ENCODE results near the gene CNTNAP2.
A peak's percentile ranks its signal among the peaks of the same experiment; 100 is the strongest.

The CNTNAP2 gene

DNA sequence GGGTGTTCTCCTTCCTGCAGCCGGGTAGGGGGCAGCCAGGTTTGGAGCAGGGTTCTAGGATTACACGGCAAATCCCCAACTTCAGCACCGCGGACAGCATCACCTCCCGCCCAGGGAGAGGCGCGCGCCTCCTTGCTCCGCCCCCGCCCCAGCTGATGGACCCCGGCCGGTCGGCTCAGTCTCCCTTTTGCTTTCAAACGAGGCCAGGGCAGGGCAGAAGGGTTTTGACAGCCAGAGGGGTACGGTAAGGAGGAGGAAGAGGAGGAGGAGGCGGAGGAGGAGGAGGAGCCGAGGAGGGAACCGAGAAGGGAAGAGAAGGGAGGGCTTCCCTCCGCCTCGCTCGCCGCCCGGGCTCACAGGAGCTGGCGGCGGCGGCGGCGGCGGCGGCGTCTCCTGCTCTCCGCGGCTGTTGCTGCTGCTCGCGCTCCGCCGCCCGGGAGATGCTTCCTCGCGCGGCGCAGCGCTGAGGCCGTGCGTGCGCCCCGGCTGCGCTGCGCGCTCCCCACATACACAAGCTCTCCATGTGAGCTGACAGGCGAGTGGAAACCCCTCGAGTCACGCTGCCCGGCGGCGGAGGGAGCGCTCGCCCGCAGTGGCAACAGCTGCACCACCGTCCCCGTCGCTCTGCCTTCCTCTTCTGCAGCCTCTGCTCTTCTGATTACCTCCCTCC is 615 bp upstream of the CNTNAP2 start:
- TF ChIP-seq, protein P1, sequence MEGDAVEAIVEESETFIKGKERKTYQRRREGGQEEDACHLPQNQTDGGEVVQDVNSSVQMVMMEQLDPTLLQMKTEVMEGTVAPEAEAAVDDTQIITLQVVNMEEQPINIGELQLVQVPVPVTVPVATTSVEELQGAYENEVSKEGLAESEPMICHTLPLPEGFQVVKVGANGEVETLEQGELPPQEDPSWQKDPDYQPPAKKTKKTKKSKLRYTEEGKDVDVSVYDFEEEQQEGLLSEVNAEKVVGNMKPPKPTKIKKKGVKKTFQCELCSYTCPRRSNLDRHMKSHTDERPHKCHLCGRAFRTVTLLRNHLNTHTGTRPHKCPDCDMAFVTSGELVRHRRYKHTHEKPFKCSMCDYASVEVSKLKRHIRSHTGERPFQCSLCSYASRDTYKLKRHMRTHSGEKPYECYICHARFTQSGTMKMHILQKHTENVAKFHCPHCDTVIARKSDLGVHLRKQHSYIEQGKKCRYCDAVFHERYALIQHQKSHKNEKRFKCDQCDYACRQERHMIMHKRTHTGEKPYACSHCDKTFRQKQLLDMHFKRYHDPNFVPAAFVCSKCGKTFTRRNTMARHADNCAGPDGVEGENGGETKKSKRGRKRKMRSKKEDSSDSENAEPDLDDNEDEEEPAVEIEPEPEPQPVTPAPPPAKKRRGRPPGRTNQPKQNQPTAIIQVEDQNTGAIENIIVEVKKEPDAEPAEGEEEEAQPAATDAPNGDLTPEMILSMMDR (IDR thresholded peaks at IDR 0.05; ENCODE audit: low read depth, low read length): no peak
- DNase-seq: peak; percentile 48
- Histone ChIP-seq H3K4me1 (no peaks in the 10 kb centered on the region), H3K36me3 (no peaks in the 10 kb centered on the region), H3K4me3 (ENCODE audit: low read depth, low read length) (peak overlapping the region; percentile 59), H3K9me3 (no peaks in the 10 kb centered on the region), H3K27me3 (peaks cover 12% of the 10 kb centered on the region)

GRCh38 chr7:146117576-146117975 is 975 bp downstream of the CNTNAP2 start:
- Histone ChIP-seq H3K27me3 (peaks cover 12% of the 10 kb centered on the region), H3K4me3 (ENCODE audit: low read depth, low read length) (no peak overlapping the region), H3K36me3 (no peaks in the 10 kb centered on the region), H3K9me3 (no peaks in the 10 kb centered on the region), H3K4me1 (no peaks in the 10 kb centered on the region)
- TF ChIP-seq, protein P1 (IDR thresholded peaks at IDR 0.05; ENCODE audit: low read depth, low read length): no peak
- no peak for DNase-seq

DNA sequence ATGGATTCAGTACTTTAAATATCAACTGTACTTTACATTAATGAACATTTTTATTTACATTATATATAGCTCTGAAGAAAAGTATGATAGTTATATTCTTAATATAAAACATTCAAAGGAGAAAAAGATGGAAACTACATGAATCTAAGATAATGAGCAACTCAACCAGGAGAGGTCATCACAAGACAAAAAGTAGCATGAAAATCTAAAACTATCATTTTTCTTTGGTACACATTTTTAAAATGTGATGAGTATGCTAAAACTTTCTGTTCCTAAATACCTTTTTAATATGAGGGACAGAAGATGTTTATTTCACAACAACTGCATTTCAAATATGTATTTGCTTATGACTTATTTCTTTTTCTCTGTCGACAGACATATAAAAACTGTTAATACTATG is 2.4 kb downstream of the CNTNAP2 start:
- TF ChIP-seq, protein P1 (IDR thresholded peaks at IDR 0.05; ENCODE audit: low read depth, low read length): no peak
- Histone ChIP-seq H3K27me3 (peaks cover 12% of the 10 kb centered on the region), H3K36me3 (no peaks in the 10 kb centered on the region), H3K4me3 (ENCODE audit: low read depth, low read length) (no peak overlapping the region), H3K4me1 (no peaks in the 10 kb centered on the region), H3K9me3 (no peaks in the 10 kb centered on the region)
- DNase-seq: no peak

DNA sequence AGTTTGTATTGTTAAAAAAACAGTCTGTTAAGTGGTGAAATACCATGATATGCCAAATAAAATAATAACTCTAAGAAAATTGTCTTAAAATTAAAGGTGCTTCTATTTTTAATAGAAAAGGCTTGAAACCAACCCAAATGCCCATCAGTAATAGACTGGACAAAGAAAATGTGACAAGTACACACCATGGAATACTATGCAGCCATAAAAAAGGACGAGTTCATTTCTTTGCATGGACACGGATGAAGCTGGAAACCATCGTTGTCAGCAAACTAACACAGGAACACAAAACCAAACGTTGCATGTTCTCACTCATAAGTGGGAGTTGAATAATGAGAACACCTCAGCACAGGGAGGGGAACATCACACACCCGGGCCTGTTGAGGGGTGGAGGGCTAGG is 7.1 kb downstream of the CNTNAP2 start:
- no peak for DNase-seq
- no peaks in the 10 kb centered on the region for H3K4me1 ChIP-seq
- H3K4me3 ChIP-seq (ENCODE audit: low read depth, low read length): no peak overlapping the region
- H3K27me3 ChIP-seq: no peaks in the 10 kb centered on the region
- no peaks in the 10 kb centered on the region for H3K36me3 ChIP-seq
- no peaks in the 10 kb centered on the region for H3K9me3 ChIP-seq
- TF ChIP-seq, protein P1 (IDR thresholded peaks at IDR 0.05; ENCODE audit: low read depth, low read length): no peak

DNA sequence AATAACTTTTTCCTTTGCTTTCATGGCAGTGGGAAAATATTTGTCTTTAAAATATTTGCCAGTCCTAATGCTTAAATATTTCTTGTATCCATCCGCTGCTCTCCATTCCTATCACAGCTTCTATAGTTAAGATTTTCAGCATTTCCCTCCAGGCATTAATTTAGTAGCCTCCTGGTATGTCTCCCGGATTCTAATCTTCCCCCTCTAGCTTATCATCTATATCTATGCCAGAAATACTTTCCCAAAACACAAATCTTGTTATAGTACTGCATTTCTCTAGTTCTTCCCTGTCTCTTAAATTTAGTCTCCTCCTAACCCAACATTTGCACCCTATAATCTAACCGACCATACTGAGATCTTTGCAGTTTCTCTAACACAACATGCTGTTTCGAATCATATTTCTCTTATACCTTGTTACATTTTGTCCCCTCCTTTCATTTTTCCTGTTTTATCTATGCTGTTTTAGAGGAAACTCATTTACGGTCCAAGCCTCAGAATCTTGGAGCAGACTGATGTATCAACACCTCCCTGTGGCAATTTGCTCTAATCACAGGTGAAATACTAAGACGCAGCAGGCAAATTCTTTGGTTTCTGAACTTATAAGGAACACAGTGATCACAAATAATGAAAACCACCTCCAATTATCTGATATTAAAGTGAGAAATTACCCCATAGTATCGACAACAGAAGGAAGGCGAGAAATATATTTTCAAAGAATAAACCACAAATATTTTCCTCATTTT is 10.3 kb downstream of the CNTNAP2 start:
- no peaks in the 10 kb centered on the region for H3K27me3 ChIP-seq
- no peaks in the 10 kb centered on the region for H3K9me3 ChIP-seq
- no peak overlapping the region for H3K4me3 ChIP-seq (ENCODE audit: low read depth, low read length)
- no peak for DNase-seq
- H3K4me1 ChIP-seq: no peaks in the 10 kb centered on the region
- no peaks in the 10 kb centered on the region for H3K36me3 ChIP-seq
- TF ChIP-seq, protein P1 (IDR thresholded peaks at IDR 0.05; ENCODE audit: low read depth, low read length): no peak

- DNase-seq: no peak
- Histone ChIP-seq H3K4me1 (no peaks in the 10 kb centered on the region), H3K36me3 (no peaks in the 10 kb centered on the region), H3K27me3 (no peaks in the 10 kb centered on the region), H3K9me3 (no peaks in the 10 kb centered on the region), H3K4me3 (ENCODE audit: low read depth, low read length) (no peak overlapping the region)
- TF ChIP-seq, protein P1 (IDR thresholded peaks at IDR 0.05; ENCODE audit: low read depth, low read length): no peak
Measured at GRCh38 chr7:146129296-146129695, 12.7 kb downstream of the CNTNAP2 start.
